Mesenchymal stem cell (in vitro differentiated cells and primary cell): ENCODE data around the gene SLC23A1.

Experiments used
- DNase-seq: peaks from one replicate; pipeline ENCODE4 v3.0.0-alpha.2; 2013
- H2AFZ ChIP-seq: one replicate; pipeline ENCODE4 v1.6.1; 2013; ENCODE audit warnings: low read depth, mild to moderate bottlenecking, control low read depth, inconsistent platforms, low read length, moderate library complexity
- H2AK5ac ChIP-seq: 2 replicates; pipeline ENCODE4 v1.6.1; 2013; ENCODE audit warnings: low read length, moderate library complexity, mild to moderate bottlenecking, inconsistent platforms; ENCODE audit not compliant: severe bottlenecking
- H2BK120ac ChIP-seq: one replicate; pipeline ENCODE4 v1.6.1; 2013; ENCODE audit warnings: low read depth, mild to moderate bottlenecking, inconsistent platforms, low read length, moderate library complexity
- H2BK12ac ChIP-seq, 2 experiments: one replicate each; pipeline ENCODE4 v1.6.1; 2013; ENCODE audit warnings: inconsistent platforms in 2 of 2, low read length in 2 of 2, mild to moderate bottlenecking in 2 of 2, moderate library complexity in 2 of 2, control low read depth in 1 of 2
- H2BK15ac ChIP-seq: one replicate; pipeline ENCODE4 v1.6.1; 2013; ENCODE audit warnings: mild to moderate bottlenecking, low read depth, inconsistent platforms; ENCODE audit not compliant: poor library complexity, severe bottlenecking
- H2BK5ac ChIP-seq: 2 replicates; pipeline ENCODE4 v1.6.1; 2013; ENCODE audit warnings: low read depth, mild to moderate bottlenecking, low read length, control low read depth, inconsistent platforms; ENCODE audit not compliant: poor library complexity, severe bottlenecking
- H3K14ac ChIP-seq, 2 experiments: one replicate each; pipeline ENCODE4 v1.6.1; 2013; ENCODE audit warnings: inconsistent platforms in 2 of 2, low read length in 2 of 2, control low read depth in 1 of 2, mild to moderate bottlenecking in 1 of 2, moderate library complexity in 1 of 2
- H3K18ac ChIP-seq, 2 experiments: one replicate each; pipeline ENCODE4 v1.6.1; 2013; ENCODE audit warnings: inconsistent platforms in 2 of 2, low read length in 2 of 2, control low read depth in 1 of 2, low read depth in 1 of 2, mild to moderate bottlenecking in 1 of 2
- H3K23ac ChIP-seq, 2 experiments: one replicate each; pipeline ENCODE4 v1.6.1; 2013; ENCODE audit warnings: inconsistent platforms in 2 of 2, low read length in 2 of 2, mild to moderate bottlenecking in 2 of 2, moderate library complexity in 2 of 2, control low read depth in 1 of 2
- H3K27ac ChIP-seq: 2 replicates; pipeline ENCODE4 v1.5.1; 2013; ENCODE audit warnings: mild to moderate bottlenecking, moderate library complexity, low read length, control low read depth, inconsistent platforms; ENCODE audit not compliant: poor library complexity, severe bottlenecking
- H3K27me3 ChIP-seq, 2 experiments: 2 replicates each; pipeline versions ENCODE4 v1.6.1 to v1.7.0; 2013; ENCODE audit warnings: low read length in 2 of 2, mild to moderate bottlenecking in 2 of 2, moderate library complexity in 2 of 2, control low read depth in 1 of 2, inconsistent platforms in 1 of 2; ENCODE audit not compliant: control insufficient read depth in 1 of 2, insufficient read depth in 1 of 2
- H3K36me3 ChIP-seq, 2 experiments: 2 replicates each; pipeline versions ENCODE4 v1.6.1 to v1.7.0; 2013; ENCODE audit warnings: low read length in 2 of 2, control low read depth in 1 of 2, inconsistent platforms in 1 of 2, low read depth in 1 of 2, mild to moderate bottlenecking in 1 of 2; ENCODE audit not compliant: insufficient read depth in 2 of 2, control insufficient read depth in 1 of 2
- H3K4ac ChIP-seq, 2 experiments: one replicate each; pipeline ENCODE4 v1.6.1; 2013; ENCODE audit warnings: inconsistent platforms in 2 of 2, low read length in 2 of 2, mild to moderate bottlenecking in 2 of 2, moderate library complexity in 2 of 2, control low read depth in 1 of 2, low read depth in 1 of 2
- H3K4me1 ChIP-seq: 2 replicates; pipeline ENCODE4 v1.6.1; 2013; ENCODE audit warnings: low read depth, low read length, control low read depth; ENCODE audit not compliant: control insufficient read depth, insufficient read depth
- H3K4me2 ChIP-seq: 2 replicates; pipeline ENCODE4 v1.6.1; 2013; ENCODE audit warnings: low read length, mild to moderate bottlenecking, inconsistent platforms; ENCODE audit not compliant: poor library complexity, severe bottlenecking
- H3K4me3 ChIP-seq, 2 experiments: 2 replicates each; pipeline versions ENCODE4 v1.5.1 to v1.7.0; 2013; ENCODE audit warnings: low read length in 2 of 2, mild to moderate bottlenecking in 2 of 2, control low read depth in 1 of 2, low read depth in 1 of 2; ENCODE audit not compliant: insufficient read depth in 1 of 2
- H3K79me1 ChIP-seq: replicated peaks from 2 replicates; pipeline ENCODE4 v1.6.1; 2013; ENCODE audit warnings: mild to moderate bottlenecking, control low read depth, low read length, inconsistent platforms; ENCODE audit not compliant: poor library complexity, severe bottlenecking
- H3K9ac ChIP-seq: 2 replicates; pipeline ENCODE4 v1.7.0; 2013; ENCODE audit warnings: mild to moderate bottlenecking, low read length, moderate library complexity
- H3K9me3 ChIP-seq: 2 replicates; pipeline ENCODE4 v1.7.0; 2013; ENCODE audit warnings: mild to moderate bottlenecking, low read length; ENCODE audit not compliant: control insufficient read depth
- H4K8ac ChIP-seq: one replicate; pipeline ENCODE4 v1.6.1; 2013; ENCODE audit warnings: inconsistent platforms, mild to moderate bottlenecking, low read length, moderate library complexity
- H4K91ac ChIP-seq: one replicate; pipeline ENCODE4 v1.6.1; 2013; ENCODE audit warnings: mild to moderate bottlenecking, low read length, inconsistent platforms
- WGBS: methylation state at CpG from one replicate; pipeline ENCODE4 v1.1.7; 2013; ENCODE audit warnings: mixed read lengths; 5-methylcytosine and 5-hydroxymethylcytosine counted together

SLC23A1 gene

DNA sequence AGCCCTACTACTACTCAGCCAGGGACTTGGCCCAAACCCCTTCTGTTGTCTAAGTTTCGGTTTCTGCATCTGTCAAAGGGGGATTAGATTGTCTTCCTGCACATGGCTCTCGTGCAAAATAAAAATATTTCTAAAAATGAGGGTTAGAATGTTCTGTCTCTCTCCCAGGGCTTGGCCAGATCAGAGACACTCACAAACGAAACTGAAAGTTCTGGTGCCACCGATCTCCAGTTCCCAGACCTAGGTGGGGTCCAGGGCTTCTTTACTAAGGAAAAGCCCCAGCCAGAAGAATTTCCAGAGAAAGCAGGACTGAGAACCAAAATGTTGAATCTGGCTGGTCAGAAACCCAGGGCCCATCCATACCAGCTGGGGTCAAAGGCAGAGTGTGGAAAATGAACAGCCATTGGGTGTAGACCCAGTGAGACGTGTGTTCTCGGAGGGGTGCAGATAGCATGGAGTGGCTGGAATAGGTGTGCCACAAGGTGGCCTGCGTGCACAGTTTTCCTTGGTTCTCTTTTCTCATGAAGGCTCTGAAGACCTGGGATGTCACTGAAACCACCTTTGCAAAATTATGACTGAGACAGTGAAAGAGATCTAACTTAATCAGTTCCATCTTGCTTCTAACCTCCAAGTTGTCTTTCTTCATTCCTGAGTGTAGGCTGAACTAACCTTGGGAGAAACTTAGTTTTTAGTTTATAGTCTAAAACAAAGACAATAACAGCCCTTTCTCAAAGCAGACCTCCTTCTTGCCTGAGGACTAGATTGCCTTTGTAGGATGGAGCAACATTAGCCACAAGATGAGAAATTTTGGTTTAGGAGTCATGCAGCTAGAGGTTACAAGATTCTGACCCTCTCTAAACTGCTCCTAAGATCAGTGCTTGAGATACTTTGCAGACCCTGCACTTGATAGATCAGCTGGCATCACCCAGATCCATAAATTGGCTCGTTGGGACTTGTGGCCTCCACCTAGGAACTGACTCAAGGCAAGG lies 2.3 kb upstream of the SLC23A1 start:
- Histone ChIP-seq H3K4me2 (no peak overlapping the region), H3K14ac (no peak overlapping the region), H3K27me3 (no peaks in the 10 kb centered on the region), H2AFZ (no peak overlapping the region), H2BK15ac (no peak overlapping the region), H3K9ac (peak overlapping the region; percentile 62), H3K4ac (no peak overlapping the region), H3K18ac (no peak overlapping the region), H4K8ac (no peak overlapping the region), H3K4me3 (peak overlapping the region in 1 of 2 experiments; percentile 60), H2AK5ac (no peak overlapping the region), H3K4me1 (peaks cover 35% of the 10 kb centered on the region), H4K91ac (no peak overlapping the region), H2BK12ac (no peak overlapping the region), H3K36me3 (no peaks in the 10 kb centered on the region), H3K9me3 (no peaks in the 10 kb centered on the region), H2BK5ac (no peak overlapping the region), H3K27ac (no peak overlapping the region), H2BK120ac (no peak overlapping the region), H3K23ac (no peak overlapping the region), H3K79me1 (no peaks in the 10 kb centered on the region)
- DNase-seq, result peak; percentile 30
- 89% methylated on average over 8 of the region's 8 CpGs for WGBS

- peak overlapping the region in 1 of 2 experiments; percentile 60 for H3K4me3 ChIP-seq
- H2AK5ac ChIP-seq, result peak overlapping the region; percentile 37
- H4K91ac ChIP-seq, result no peak overlapping the region
- no peak overlapping the region for H3K27ac ChIP-seq
- peak overlapping the region in 1 of 2 experiments; percentile 41 for H3K14ac ChIP-seq
- no peak overlapping the region for H3K4ac ChIP-seq
- no peak overlapping the region for H2AFZ ChIP-seq
- H2BK120ac ChIP-seq, result no peak overlapping the region
- no peaks in the 10 kb centered on the region for H3K79me1 ChIP-seq
- no peak overlapping the region for H3K18ac ChIP-seq
- peak overlapping the region; percentile 52 for H2BK15ac ChIP-seq
- no peaks in the 10 kb centered on the region for H3K36me3 ChIP-seq
- peak overlapping the region; percentile 62 for H3K9ac ChIP-seq
- H2BK12ac ChIP-seq, result no peak overlapping the region
- WGBS, result 92% methylated on average over 8 of the region's 9 CpGs
- H2BK5ac ChIP-seq, result no peak overlapping the region
- H3K27me3 ChIP-seq, result no peaks in the 10 kb centered on the region
- no peak overlapping the region for H4K8ac ChIP-seq
- no peak overlapping the region for H3K23ac ChIP-seq
- no peak for DNase-seq
- no peak overlapping the region for H3K4me2 ChIP-seq
- H3K9me3 ChIP-seq, result no peaks in the 10 kb centered on the region
- peaks cover 35% of the 10 kb centered on the region for H3K4me1 ChIP-seq
These were observed 1.5 kb upstream of the SLC23A1 start for GRCh38 chr5:139384591-139385051.

GRCh38 chr5:139383993-139384590 lies 995 bp upstream of the SLC23A1 start:
- no peak for DNase-seq
- Histone ChIP-seq H3K27me3 (no peaks in the 10 kb centered on the region), H2BK5ac (no peak overlapping the region), H3K18ac (no peak overlapping the region), H2BK15ac (no peak overlapping the region), H3K36me3 (peaks cover 0 to under 1% of the 10 kb centered on the region in 2 experiments), H3K23ac (no peak overlapping the region), H4K8ac (no peak overlapping the region), H2AK5ac (peak overlapping the region; percentile 37), H3K79me1 (no peaks in the 10 kb centered on the region), H3K27ac (no peak overlapping the region), H3K4me2 (no peak overlapping the region), H3K14ac (no peak overlapping the region), H3K4ac (no peak overlapping the region), H3K4me3 (peak overlapping the region in 1 of 2 experiments; percentile 60), H3K4me1 (peaks cover 35% of the 10 kb centered on the region), H4K91ac (peak overlapping the region; percentile 11), H2BK12ac (no peak overlapping the region), H2BK120ac (no peak overlapping the region), H2AFZ (no peak overlapping the region), H3K9me3 (no peaks in the 10 kb centered on the region), H3K9ac (peak overlapping the region; percentile 62)
- 78% methylated on average over 7 of the region's 7 CpGs for WGBS

DNA sequence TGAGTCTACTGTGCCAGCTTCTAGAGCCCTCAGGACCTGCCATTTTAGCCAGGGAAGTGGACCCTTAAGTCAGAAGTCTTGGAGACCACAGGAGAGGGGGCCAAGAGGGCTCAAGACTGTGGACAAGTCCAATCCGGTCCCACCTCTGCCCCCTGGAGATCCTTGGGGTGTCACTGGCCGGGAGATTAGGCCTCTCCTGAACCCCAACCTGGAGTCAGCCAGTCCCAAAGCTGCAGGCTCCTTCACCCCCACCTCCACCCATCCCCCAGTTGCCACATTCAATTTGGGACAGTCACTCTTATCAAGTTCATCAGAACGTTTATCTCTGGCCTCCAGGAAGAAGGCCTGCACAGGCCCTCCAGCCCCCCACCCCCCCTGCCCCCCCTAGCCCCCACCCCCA lies 290 bp downstream of the SLC23A1 start:
- H2BK120ac ChIP-seq, result no peak overlapping the region
- H3K9ac ChIP-seq, result no peak overlapping the region
- H3K27ac ChIP-seq, result no peak overlapping the region
- DNase-seq, result no peak
- peak overlapping the region; percentile 40 for H2AK5ac ChIP-seq
- no peak overlapping the region for H2AFZ ChIP-seq
- no peak overlapping the region for H4K8ac ChIP-seq
- H3K79me1 ChIP-seq, result no peaks in the 10 kb centered on the region
- no peak overlapping the region for H3K23ac ChIP-seq
- H2BK5ac ChIP-seq, result no peak overlapping the region
- H3K36me3 ChIP-seq, result peaks cover 0 to 14% of the 10 kb centered on the region in 2 experiments
- no peak overlapping the region for H2BK12ac ChIP-seq
- H3K14ac ChIP-seq, result no peak overlapping the region
- no peak overlapping the region for H3K4me3 ChIP-seq
- H3K4me2 ChIP-seq, result no peak overlapping the region
- WGBS, result 55% methylated on average over 2 of the region's 3 CpGs
- H3K4me1 ChIP-seq, result peaks cover 30% of the 10 kb centered on the region
- H4K91ac ChIP-seq, result no peak overlapping the region
- no peak overlapping the region for H3K4ac ChIP-seq
- no peaks in the 10 kb centered on the region for H3K9me3 ChIP-seq
- no peak overlapping the region for H2BK15ac ChIP-seq
- H3K27me3 ChIP-seq, result no peaks in the 10 kb centered on the region
- no peak overlapping the region for H3K18ac ChIP-seq
